HG02885 (cell line): ENCODE measurements around the gene EIF4E1B.

Experiments used
- ATAC-seq: cut with Tn5 transposase; IDR thresholded peaks from one replicate; pipeline ENCODE4 v1.9.1; 2021; ENCODE audit warnings: mild to moderate bottlenecking; ENCODE audit not compliant: unreplicated experiment, poor library complexity

The EIF4E1B gene

DNA sequence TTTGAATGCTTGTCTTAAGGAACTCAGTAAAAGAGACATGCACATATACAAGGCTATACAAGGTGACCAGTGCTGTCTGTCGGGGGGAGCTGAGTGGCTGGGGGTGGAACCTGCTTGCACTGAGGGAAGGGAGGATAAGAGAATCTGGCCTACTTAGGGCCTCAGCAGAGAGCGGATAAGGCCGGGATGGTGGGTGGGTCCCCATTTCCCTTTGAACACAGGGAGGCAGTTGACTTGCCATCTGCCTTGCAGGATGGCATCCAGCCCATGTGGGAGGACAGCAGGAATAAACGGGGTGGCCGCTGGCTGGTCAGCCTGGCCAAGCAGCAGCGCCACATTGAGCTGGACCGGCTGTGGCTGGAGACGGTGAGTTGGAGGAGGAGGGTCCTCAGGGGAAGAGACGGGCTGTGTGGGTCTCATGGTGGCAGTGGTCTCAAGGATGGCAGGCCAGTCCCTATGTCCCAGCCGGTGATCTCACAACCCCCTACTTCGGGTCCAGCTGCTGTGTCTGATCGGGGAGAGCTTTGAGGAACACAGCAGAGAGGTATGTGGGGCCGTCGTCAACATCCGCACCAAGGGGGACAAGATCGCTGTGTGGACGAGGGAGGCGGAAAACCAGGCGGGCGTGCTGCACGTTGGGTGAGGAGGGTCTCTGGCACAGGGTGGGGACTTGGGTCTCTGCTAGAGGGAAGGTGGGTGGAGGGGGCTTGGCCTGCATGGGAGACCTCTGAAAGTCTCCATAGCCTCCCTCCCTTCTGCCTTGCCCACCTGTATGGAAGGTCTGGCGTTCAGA, 14.6 kb downstream of the EIF4E1B start:
- no peak for ATAC-seq

DNA sequence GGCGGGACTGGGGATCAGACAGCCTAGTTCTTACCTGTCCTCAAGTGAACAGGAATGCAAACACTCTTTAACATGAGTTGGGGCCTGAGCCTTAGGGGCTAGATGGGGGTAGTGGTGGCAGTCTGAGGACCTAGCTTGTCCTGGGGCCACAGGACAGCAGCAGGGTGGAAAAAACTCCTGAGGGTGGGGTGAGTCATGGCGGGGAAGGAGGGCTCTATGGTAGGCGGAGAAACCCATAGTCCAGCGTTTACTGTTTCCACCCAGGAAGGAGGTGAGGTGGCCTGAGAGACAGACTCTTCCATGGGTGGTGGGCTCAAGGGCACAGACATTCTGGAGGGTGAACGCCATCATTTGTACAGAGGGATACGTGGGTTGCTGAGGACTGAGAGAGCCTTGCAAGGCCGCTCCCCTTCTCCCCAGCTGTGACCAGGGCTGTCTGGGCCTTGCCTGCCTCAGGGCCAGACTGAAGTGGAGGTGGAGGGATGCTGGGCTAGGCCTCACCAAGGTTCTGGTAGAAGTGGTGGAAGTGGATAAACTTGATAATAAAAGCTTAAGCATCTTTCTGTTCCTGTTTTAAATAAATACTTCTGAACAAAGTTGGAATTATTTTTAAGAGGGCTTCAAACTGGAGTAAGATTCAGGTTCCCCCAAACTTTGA, 15.7 kb downstream of the EIF4E1B start:
- no peak for ATAC-seq

DNA sequence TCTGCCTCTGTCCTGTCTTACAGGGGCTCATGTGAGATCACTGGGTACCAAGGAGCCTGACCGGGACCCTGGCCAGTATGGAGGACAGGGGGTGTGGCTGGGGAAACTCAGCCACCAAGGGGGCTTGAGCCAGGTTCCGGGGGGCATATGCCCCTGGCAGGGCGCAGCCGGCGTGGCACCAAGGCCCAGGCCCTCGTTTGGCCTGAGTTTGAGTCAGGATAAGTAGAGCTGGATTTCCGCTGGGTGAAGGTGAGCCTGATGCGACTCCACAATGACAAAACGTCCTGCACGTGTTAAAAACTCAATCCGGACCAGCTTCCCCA, 16.2 kb downstream of the EIF4E1B start:
- ATAC-seq, result peak; percentile 13

DNA sequence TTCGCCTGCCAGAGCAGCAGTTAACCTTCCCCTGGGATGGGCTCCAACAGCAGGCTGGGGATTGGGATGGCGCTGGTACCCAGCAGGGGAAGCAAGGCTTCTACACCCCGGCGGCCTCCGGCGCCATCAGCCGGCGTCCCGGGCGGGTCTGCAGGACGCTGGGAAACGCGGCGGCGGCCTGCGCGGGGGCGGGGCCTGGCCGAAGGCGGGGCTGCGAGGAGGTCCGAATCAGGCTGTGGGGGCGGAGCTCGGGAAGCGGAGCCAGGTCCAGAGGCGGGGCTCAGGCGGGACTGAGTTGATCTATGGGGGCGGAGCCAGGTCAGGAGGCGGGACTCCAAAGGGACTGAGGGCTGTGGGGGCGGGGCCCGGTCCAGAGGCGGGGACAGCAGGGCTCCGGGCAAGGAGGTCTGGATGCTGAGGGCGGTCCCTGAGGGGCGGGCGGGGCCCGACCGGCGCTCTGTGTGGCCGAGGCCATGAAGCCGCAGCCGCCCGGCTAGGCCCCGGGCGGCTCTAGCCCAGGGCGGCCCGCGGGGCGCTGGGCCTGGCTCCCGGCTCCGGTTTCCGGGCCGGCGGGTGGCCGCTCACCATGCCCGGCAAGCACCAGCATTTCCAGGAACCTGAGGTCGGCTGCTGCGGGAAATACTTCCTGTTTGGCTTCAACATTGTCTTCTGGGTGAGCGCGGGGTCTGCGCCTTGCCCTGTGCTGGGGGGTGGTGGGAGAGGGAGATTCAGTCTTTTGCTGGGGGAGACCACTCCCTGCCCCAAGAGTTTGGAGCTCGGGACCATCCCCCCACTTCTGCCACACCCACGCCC, 16.8 kb downstream of the EIF4E1B start, which contains the start of gene TSPAN17:
Gene TSPAN17, plus strand, starts transcription at position 455 of the 813 bp plus-strand sequence. Its CDS starts 132 bp downstream, at position 587.
- ATAC-seq, result peak; percentile 96

DNA sequence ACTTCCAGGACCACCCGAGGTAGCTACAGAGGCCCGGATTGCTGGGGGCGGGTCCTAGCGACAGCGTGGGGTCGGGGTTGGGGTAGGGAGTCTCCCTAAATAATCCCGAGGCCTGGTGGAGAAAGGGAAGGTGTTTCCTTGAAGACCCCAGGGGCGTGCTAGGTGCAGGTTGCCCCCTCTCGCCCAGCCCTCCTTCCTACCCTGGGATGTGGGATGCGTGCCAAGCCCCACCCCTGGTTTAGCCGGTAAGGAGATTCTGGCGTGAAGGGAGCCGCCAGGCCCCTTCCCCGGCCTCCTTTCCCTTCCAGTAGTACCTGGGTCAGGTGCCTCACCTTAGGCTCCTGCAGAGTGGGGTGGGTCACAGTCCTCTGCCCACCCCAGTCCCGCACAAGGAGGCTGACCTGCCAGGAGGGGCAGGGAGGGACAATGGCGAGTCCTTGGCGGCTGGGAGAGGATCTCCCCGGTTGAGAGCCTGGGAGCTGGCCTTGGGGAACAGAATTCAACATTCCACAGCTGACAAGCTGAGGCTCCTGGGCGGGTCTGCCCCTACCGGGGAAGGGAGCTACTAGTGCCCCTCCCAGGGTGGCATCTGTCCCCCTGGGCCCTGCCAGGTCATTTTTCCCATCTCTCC, 17.5 kb downstream of the EIF4E1B start:
- ATAC-seq, result no peak

DNA sequence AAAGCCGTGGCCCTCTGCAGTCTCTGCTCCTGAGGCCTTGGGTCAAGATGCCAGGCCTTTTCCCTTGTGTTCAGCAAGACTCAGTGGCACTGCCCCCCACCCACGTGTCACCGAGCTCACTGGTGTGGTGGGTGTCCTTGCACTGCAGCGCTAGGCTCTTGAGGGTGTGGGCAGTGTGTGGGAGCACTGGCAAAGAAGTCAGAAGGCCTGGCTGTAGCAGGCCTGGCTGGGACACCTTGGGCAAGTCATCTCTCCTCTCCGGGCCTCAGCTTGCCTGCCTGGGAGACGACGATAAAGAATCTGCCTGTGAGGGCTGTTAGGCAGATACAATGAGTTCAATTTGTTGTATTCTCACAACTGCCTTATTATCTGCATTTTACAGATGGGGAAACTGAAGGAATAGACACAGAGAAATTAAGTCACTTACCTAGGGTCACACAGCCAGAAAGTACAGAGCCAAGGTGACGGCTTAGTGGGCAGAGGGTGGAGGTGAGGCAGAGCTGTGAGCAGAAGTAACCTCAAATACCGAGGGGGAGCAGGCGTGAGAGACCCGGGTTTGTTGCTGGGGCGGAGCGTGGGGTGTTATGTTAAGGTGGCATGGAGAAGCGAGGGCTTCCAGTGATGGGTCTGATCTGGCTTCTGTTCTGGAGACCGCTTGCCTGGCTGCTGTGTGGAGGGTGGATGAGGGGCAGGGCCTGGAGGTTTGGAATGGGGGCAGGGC, 18.2 kb downstream of the EIF4E1B start:
- no peak for ATAC-seq

DNA sequence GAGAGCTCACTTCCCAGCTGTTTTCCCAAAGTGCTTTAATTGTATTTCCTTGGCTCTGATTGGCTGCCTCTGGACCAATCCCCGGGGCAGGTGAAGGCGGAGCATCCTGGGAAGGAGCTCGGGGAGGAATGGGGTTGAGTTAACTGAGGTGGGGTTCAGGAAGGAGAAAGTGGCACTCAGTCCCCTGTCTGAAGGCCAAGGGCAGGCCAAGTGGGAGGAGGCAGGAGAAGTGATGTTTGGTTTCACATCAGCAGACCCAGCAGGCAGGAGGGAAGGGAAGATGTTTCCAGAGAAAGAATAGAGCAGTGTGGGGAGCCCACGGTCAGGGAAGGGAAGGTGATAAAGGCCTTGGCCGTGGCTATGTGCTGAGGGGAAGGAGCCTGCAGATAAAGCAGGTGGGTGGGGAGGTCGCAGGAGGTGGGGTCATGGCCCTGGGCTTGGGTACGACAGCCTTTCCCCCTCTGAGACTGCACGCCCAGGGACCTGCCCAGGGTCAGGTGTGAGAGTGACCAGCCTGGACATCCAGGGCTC, 19.9 kb downstream of the EIF4E1B start:
- ATAC-seq, result no peak

DNA sequence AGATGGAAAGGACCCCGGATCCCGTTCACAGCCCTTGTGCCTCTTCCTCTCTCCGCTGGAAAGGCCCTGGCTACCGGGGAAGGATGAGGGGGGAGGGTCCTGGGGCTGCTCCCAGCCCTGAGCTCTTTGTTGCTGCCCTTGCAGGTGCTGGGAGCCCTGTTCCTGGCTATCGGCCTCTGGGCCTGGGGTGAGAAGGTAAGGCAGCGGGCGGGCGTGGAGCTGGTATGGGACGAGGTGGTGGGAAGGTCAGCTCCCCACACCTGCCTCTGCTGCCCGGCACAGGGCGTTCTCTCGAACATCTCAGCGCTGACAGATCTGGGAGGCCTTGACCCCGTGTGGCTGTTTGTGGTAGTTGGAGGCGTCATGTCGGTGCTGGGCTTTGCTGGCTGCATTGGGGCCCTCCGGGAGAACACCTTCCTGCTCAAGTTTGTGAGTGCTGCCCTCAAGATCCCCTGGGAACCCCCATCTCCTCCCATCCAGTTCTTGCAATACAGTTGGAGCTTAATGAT, 21.1 kb downstream of the EIF4E1B start:
- no peak for ATAC-seq

DNA sequence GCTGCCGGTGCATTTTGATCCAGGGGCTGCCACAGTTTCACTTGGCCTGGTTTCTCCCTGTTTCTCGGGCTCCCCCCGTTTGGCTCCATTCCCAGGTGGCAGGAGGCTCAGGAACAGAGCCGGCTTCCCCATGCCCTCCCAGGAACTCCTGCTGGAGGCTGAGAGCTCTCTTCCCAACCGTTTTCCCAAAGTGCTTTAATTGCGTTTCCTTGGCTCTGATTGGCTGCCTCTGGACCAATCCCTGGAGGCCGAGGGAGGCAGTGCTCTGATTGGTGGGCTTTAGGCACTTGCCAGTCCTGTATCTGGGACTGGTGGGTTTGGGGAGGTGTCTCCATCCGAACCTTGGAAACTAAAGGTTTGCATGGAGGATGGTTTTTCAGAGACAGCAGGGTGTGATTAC, 21.7 kb downstream of the EIF4E1B start:
- ATAC-seq, result no peak

DNA sequence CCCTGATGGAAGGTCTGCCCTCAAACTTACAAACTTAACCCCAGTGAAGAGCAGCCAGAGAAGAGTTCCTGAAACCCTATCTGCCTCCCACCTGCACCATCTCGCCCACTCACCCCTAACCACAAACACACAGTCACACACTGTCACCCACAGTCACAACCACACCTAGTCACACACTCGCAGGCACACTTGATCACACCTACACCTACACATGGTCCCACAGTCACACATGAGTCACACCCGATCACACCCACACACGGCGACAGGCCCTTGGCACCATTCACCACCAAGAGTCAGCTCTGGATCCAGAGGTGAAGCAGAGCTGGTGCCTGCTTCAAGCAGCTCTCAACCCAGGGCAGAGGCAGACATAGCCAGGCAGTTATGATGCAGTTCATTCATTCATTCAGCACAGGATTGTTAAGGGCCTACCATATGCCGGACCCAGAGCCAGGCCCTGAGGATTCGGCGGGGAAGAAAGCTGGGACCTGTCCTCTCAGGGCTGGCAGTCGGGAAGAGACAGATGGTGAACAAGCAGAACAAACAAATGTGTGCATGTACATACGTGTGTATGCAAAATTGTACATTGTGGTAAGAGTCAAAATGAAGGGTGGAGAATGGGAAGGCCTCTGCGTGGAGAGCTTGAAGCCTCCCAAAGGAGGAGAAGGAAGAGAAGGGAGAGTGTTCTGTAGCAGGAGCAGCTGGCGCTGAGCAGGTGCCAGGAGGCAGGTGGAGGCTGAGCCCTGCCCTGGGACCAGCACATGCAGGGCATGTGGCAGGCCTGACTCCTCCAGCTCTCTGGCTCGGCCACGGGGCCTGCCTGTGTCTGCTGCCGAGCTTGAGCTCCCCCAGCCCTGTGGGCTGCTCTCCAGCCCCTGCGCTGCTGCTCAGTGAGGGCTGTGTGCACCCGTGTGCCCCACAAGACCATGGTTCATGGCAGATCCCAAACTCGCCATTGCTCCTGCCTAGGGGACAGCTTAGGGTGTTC, 23.2 kb downstream of the EIF4E1B start:
- peak; percentile 52 for ATAC-seq

DNA sequence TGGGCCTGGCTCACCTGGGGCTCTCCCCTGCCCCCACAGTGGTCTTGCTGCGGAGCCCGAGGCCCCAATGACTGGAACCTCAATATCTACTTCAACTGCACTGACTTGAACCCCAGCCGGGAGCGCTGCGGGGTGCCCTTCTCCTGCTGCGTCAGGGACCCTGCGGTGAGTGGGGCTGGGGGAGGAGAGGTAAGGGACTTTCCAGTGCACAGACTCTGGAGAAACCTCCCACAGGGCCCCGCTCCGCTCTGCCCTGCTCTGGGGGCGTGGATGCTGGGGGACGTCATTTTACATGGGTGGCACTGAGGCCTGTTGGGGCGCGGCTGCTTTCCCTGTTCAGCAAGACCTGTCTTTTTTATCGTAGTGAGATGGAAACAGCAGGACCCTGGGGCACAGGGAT, 24.4 kb downstream of the EIF4E1B start:
- no peak for ATAC-seq

DNA sequence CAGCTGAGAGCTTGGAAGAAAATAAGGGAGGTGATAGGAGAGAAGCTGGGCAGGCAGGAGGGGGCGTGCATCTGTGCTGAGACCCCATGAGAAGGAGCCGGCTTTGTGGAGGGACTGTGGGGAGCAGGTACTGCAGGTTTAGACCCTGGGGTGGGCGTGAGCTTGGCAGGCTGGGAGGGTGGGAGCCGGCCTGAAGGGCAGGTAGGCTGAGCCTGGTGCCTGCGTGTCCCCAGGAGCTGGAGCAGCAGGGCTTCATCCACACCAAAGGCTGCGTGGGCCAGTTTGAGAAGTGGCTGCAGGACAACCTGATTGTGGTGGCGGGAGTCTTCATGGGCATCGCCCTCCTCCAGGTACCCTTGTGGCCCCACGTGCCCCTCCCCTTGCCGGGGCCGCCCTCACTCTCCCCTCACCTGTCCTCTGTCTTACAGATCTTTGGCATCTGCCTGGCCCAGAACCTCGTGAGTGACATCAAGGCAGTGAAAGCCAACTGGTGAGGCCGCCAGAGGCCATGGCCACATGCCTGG, 26.1 kb downstream of the EIF4E1B start:
- no peak for ATAC-seq

DNA sequence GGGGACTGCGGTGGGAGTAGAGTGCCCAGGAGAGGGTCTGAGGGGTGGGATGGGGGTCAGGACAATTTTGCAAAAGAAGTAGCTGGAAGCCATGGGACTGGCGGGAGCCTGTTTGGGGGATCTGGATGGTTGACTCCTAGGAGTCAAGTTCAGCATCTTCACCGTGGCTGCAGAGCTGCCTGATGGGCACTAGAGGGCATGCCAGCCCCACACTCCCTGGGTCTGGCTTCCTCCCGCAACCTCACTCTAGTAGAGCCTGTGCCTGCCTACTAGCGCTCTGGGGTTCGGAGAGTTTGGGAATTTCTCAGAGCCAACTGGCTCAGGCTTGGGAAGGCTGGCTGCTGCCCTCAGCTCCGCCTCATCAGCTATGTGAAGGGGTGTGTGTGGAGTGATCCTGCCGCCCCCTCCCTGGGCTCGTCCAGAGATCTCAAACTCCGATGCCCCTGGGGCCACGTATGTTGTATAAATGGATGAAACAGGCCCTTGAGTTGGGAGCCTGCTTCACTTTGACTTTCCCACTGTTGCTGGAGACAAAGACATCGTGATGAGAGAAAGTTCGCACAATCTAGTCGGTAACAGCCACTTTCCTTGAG, 27.6 kb downstream of the EIF4E1B start:
- ATAC-seq, result peak; percentile 45

DNA sequence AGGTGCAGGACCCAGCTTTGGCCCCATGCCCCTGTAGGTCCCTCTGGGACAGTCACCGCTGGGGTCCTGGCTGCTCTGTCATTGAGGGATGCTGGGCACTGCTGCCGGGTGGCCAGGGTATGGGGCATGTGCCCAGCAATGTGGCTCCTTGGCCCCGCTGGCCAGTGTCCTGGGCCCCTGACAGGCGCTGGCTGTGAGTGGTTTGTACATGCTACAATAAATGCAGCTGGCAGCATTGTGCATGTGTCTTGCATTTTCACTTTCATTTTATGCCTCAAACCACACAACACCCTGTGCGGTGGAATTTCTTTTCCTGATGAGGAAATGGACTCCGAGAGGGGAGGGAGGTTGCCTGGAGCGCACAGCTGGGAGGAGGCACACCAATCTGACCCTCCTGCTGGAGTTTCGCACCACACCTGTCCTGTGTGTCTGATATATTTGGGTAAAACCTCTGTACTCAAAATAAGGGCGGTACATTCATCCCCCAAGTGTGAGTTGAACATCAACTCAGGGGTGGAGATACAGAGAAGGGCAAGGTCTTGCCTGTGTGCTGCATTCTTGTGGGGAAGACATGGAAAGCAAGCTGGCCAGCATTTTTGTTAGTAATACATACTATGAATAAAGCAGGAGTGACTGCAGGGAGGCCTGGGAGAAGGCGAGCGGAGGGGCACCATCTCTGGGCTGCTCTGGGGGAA, 28.5 kb downstream of the EIF4E1B start:
- ATAC-seq, result no peak

DNA sequence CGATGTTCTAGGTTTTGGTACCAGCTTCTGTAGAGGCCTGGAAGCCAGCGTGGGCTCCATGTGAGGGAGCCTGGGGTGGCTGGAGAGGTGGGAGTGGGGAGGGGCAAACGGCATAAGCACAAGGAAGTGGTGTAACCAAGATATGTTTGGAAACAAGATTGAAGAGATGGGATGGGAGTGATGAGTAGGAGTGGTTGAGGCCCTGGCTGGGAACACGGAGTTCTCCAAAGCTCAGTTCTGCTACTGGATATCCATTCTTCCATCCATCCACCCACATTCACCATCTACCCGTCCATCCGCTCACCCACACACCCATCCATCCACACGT, 29.0 kb downstream of the EIF4E1B start:
- ATAC-seq, result no peak

DNA sequence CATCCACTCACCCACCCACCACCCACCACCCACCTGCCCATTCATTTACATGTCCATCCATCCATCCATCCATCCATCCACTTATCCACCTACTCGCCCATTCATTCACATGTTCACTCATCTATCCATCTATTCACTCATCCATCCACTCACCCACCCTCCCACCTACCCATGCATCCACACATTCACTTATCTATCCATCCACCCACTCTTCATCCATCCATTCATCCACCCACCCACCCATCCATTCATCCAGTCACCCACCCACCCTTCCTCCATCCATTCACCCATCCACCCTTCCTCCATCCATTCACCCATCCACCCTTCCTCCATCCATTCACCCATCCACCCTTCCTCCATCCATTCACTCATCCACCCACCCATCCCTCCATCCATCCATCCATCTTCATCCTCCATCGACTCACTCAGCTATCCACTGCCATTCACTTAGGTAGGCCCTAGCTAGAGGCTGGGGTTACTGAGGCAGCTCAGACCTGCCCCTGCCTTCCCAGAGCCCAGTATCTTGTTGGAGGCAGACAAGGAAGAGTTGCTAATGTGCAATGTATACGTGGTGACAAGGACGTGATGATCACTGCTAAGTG, 29.5 kb downstream of the EIF4E1B start:
- ATAC-seq, result no peak

DNA sequence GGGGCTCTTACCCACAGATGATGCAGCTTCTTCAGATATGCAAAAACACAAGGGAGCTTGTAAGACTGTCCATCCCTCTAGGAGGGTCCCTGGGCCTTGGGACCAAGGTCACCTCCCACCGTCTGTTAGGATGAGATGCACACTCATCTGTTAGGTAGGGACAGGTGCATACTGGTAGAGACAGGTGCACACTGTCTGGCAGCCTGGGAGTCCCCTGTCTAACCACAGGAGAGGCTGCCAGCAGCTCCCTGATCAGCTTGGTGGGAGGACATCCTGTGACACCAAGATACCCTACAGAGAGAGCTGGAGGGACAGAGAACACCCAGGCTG, 30.0 kb downstream of the EIF4E1B start:
- peak; percentile 24 for ATAC-seq
